GM12891 (cell line): ENCODE results near the gene MED20.
A peak's percentile ranks its signal among the peaks of the same experiment; 100 is the strongest.

ENCODE experiments used
- PAX5 ChIP-seq: IDR thresholded peaks from 2 replicates; pipeline ENCODE4 v1.6.1; 2011; ENCODE audit warnings: low read length, moderate library complexity, mild to moderate bottlenecking; ENCODE audit not compliant: insufficient read depth, severe bottlenecking
- POLR2A ChIP-seq: IDR thresholded peaks from 2 replicates; pipeline ENCODE4 v1.6.1; 2011; ENCODE audit warnings: low read depth, low read length, control low read depth
- POLR2AphosphoS5 ChIP-seq: IDR thresholded peaks from 2 replicates; pipeline ENCODE4 v1.6.1; 2011; ENCODE audit warnings: low read depth, low read length, control low read depth
- SPI1 ChIP-seq: IDR thresholded peaks from 2 replicates; pipeline ENCODE4 v1.6.1; 2011; ENCODE audit warnings: low read depth, low read length, control low read depth
- TAF1 ChIP-seq: IDR thresholded peaks from 2 replicates; pipeline ENCODE4 v1.6.1; 2011; ENCODE audit warnings: low read depth, low read length, control low read depth

DNA sequence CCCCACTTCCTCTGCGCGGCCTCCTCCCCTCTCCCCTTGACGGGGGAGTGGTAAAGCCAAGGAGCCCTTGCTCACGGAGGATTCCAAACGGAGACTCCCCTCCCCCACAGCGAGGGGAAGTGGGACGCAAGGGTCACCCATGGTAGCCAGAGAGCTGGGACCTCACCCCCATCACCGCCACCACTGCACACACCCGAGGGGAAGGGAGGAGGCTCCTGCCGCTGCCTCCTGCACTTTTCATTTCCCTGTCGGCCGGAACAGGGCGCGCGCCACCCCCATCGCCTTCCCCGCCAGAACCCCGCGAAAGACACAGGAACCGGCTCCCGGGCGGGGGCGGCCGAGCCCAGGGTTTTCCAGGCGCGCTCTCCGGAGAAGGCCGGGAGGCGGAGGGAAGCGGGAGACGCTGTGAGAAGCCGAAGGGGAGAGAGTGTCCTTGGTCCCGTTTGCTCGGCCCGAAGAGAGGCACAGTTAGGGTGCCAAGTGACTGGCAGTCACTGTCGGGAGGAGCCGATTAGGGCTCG lies 19.9 kb upstream of the MED20 start:
- TF ChIP-seq POLR2A, result no peak
- peak; percentile 59 for TF ChIP-seq SPI1
- TF ChIP-seq POLR2AphosphoS5, result no peak
- no peak for TF ChIP-seq TAF1
- TF ChIP-seq PAX5, result no peak
